Thymus (tissue), 11 donors: ENCODE data around the gene SREK1. TPM values are rescaled to one million over a fixed set of nuclear protein-coding genes. Genes with fewer than 3 reads are reported as not detected.
"Not testable (repeated sequence)": the region's sequence is repeated elsewhere in the genome, so short reads cannot be mapped to it uniquely, and the experiment has no call there.

Experiments
- DNase-seq, 9 donors: peaks; one replicate each; pipeline ENCODE4 v3.0.0-alpha.2; 2013; ENCODE audit warnings: low spot score in 9 of 9, low read depth in 6 of 9, missing footprints in 1 of 9
- H3K27ac ChIP-seq, 2 donors: one replicate each; pipeline ENCODE4 v1.5.1; 2013; ENCODE audit warnings: control low read depth in 1 of 2, low read depth in 1 of 2, low read length in 1 of 2, mild to moderate bottlenecking in 1 of 2, moderate library complexity in 1 of 2
- H3K27me3 ChIP-seq, 2 donors: one replicate each; pipeline ENCODE4 v1.5.1; 2013; ENCODE audit warnings: low read length in 1 of 2; ENCODE audit not compliant: control insufficient read depth in 2 of 2, insufficient read depth in 1 of 2
- H3K36me3 ChIP-seq, 2 donors: one replicate each; pipeline ENCODE4 v1.5.1; 2013; ENCODE audit warnings: low read length in 1 of 2, mild to moderate bottlenecking in 1 of 2, moderate library complexity in 1 of 2; ENCODE audit not compliant: control insufficient read depth in 2 of 2, insufficient read depth in 2 of 2
- H3K4me1 ChIP-seq, 2 donors: one replicate each; pipeline ENCODE4 v1.5.1; 2013; ENCODE audit warnings: low read length in 2 of 2; ENCODE audit not compliant: control insufficient read depth in 2 of 2, insufficient read depth in 2 of 2
- H3K4me3 ChIP-seq, 2 donors: one replicate each; pipeline ENCODE4 v1.5.1; 2013; ENCODE audit warnings: low read length in 2 of 2, control low read depth in 1 of 2, mild to moderate bottlenecking in 1 of 2
- H3K9me3 ChIP-seq, 2 donors: one replicate each; pipeline ENCODE4 v1.5.1; 2013; ENCODE audit warnings: low read length in 1 of 2, mild to moderate bottlenecking in 1 of 2; ENCODE audit not compliant: control insufficient read depth in 2 of 2, insufficient read depth in 1 of 2
- WGBS: extraction: QIAGEN DNeasy Blood & Tissue Kit; methylation state at CpG from one replicate; pipeline ENCODE4 v1.1.7; 2013; 5-methylcytosine and 5-hydroxymethylcytosine counted together
- polyA plus RNA-seq: library from polyadenylated mRNA; stranded (reverse); fragments of 200-250 nt; gene quantifications from one replicate; pipeline ENCODE4 v1.2.3, GENCODE V29; 2013
- total RNA-seq: library from RNA; stranded (reverse); fragments of 120-200 nt; gene quantifications from one replicate; pipeline ENCODE4 v1.2.4, GENCODE V29; 2013
- donor health status: healthy.

SREK1 gene
- total and polyA plus RNA-seq, 2 donors, result 59.4 to 73.2 TPM

- no peak overlapping the region for H3K27ac ChIP-seq
- DNase-seq, result no peak
- no peak overlapping the region for H3K4me3 ChIP-seq
- H3K27me3 ChIP-seq, result no peaks in the 10 kb centered on the region
- 97% methylated on average over 1 of the region's 1 CpG for WGBS
- H3K4me1 ChIP-seq, result no peaks in the 10 kb centered on the region
- H3K36me3 ChIP-seq, result peaks cover 0 to 2% of the 10 kb centered on the region in 2 donors
- no peaks in the 10 kb centered on the region for H3K9me3 ChIP-seq
These were observed 54.7 kb downstream of the SREK1 start for GRCh38 chr5:66198837-66199236.

GRCh38 chr5:66203531-66203930, 59.4 kb downstream of the SREK1 start:
- Histone ChIP-seq H3K27me3 (no peaks in the 10 kb centered on the region), H3K4me1 (peaks cover 0 to 4% of the 10 kb centered on the region in 2 donors)
- WGBS, result 95% methylated on average over 4 of the region's 4 CpGs

GRCh38 chr5:66206465-66206864, 62.4 kb downstream of the SREK1 start:
- no peaks in the 10 kb centered on the region for H3K9me3 ChIP-seq
- H3K4me1 ChIP-seq, result peaks cover 5 to 14% of the 10 kb centered on the region in 2 donors
- no peak overlapping the region for H3K4me3 ChIP-seq
- WGBS, result 98% methylated on average over 5 of the region's 5 CpGs
- DNase-seq, result no peak
- H3K36me3 ChIP-seq, result peaks cover 0 to 2% of the 10 kb centered on the region in 2 donors
- H3K27ac ChIP-seq, result no peak overlapping the region
- no peaks in the 10 kb centered on the region for H3K27me3 ChIP-seq

More at GRCh38 chr5:66203531-66203930, 59.4 kb downstream of the SREK1 start:
- Histone ChIP-seq H3K36me3 (peaks cover 0 to 2% of the 10 kb centered on the region in 2 donors), H3K4me3 (no peak overlapping the region), H3K9me3 (no peaks in the 10 kb centered on the region), H3K27ac (no peak overlapping the region)
- no peak for DNase-seq

GRCh38 chr5:66207800-66208561, 63.9 kb downstream of the SREK1 start:
- Histone ChIP-seq H3K9me3 (peaks cover 0 to 3% of the 10 kb centered on the region in 2 donors), H3K36me3 (no peaks in the 10 kb centered on the region), H3K27ac (no peak overlapping the region), H3K4me1 (peaks cover 7 to 17% of the 10 kb centered on the region in 2 donors), H3K4me3 (no peak overlapping the region), H3K27me3 (no peaks in the 10 kb centered on the region)
- WGBS, result 85% methylated on average over 10 of the region's 10 CpGs
- DNase-seq, result no peak

GRCh38 chr5:66209350-66209749, 65.2 kb downstream of the SREK1 start:
- Histone ChIP-seq H3K4me3 (no peak overlapping the region), H3K27me3 (no peaks in the 10 kb centered on the region), H3K36me3 (no peaks in the 10 kb centered on the region), H3K27ac (no peak overlapping the region), H3K4me1 (peaks cover 17 to 27% of the 10 kb centered on the region in 2 donors), H3K9me3 (peaks cover 0 to 3% of the 10 kb centered on the region in 2 donors)
- 86% methylated on average over 4 of the region's 4 CpGs for WGBS
- peak in 1 of 9 donors; percentile 16 for DNase-seq

GRCh38 chr5:66209794-66210193, 65.7 kb downstream of the SREK1 start:
- Histone ChIP-seq H3K27me3 (no peaks in the 10 kb centered on the region), H3K9me3 (peaks cover 0 to 3% of the 10 kb centered on the region in 2 donors), H3K27ac (no peak overlapping the region), H3K4me1 (peaks cover 17 to 27% of the 10 kb centered on the region in 2 donors), H3K36me3 (no peaks in the 10 kb centered on the region), H3K4me3 (no peak overlapping the region)
- 80% methylated on average over 6 of the region's 6 CpGs for WGBS
- no peak for DNase-seq

- 36% methylated on average over 2 of the region's 2 CpGs for WGBS
- peak in 6 of 9 donors; percentile 8 to 63 (median 32) for DNase-seq
- peaks cover 17 to 23% of the 10 kb centered on the region in 2 donors for H3K4me1 ChIP-seq
- H3K9me3 ChIP-seq, result peaks cover 0 to 3% of the 10 kb centered on the region in 2 donors
- H3K36me3 ChIP-seq, result no peaks in the 10 kb centered on the region
- H3K27ac ChIP-seq, result no peak overlapping the region
- H3K27me3 ChIP-seq, result no peaks in the 10 kb centered on the region
- H3K4me3 ChIP-seq, result no peak overlapping the region
These were observed 69.4 kb downstream of the SREK1 start for GRCh38 chr5:66213533-66213932.

- H3K9me3 ChIP-seq, result peaks cover 0 to 3% of the 10 kb centered on the region in 2 donors
- no peak overlapping the region for H3K27ac ChIP-seq
- H3K4me3 ChIP-seq, result no peak overlapping the region
- no peaks in the 10 kb centered on the region for H3K36me3 ChIP-seq
- 83% methylated on average over 5 of the region's 5 CpGs for WGBS
- peaks cover 0 to 8% of the 10 kb centered on the region in 2 donors for H3K4me1 ChIP-seq
- DNase-seq, result peak in 3 of 9 donors; percentile 10 to 40 (median 18)
- no peaks in the 10 kb centered on the region for H3K27me3 ChIP-seq
These were observed 78.4 kb downstream of the SREK1 start for GRCh38 chr5:66222455-66222854.

GRCh38 chr5:66222896-66223295, 78.8 kb downstream of the SREK1 start:
- WGBS, result 95% methylated on average over 4 of the region's 4 CpGs
- not testable (repeated sequence) for H3K4me3 ChIP-seq, H3K4me1 ChIP-seq, H3K9me3 ChIP-seq, H3K27ac ChIP-seq, H3K36me3 ChIP-seq, H3K27me3 ChIP-seq, DNase-seq
